ENCODE results near the gene SRBD1. TPM values are rescaled to one million over a fixed set of nuclear protein-coding genes. Genes with fewer than 3 reads are reported as not detected.
"Not testable (repeated sequence)": the region's sequence is repeated elsewhere in the genome, so short reads cannot be mapped to it uniquely, and the experiment has no call there.

The SRBD1 gene
- polyA plus RNA-seq, 12 donors = 9.9 to 13.7 (median 12.6) TPM; not detected in 1

GRCh38 chr2:45426025-45426424 is 185.0 kb downstream of the SRBD1 start:
- DNase-seq = not testable (repeated sequence)

DNA sequence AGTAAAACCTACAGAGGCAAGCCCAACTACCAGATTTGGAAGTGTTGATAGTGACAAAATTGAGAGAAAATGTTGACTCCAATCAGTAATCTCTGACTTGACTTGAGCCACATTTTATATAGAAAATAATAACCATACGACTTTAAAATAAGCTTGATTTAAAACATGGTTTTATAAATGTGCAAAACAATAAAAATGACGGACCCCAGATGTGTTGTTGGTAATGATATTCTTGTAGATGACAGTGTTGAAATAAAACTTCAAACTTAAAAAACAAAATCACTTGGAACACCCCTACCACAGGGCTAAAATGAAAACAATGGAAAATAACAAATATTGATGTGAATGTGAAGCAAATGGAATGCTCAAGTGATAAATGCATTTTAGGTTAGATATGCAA is 188.1 kb downstream of the SRBD1 start:
- DNase-seq = no peak

- no peak for DNase-seq
Observed at GRCh38 chr2:45418532-45418931, 192.5 kb downstream of the SRBD1 start.

DNA sequence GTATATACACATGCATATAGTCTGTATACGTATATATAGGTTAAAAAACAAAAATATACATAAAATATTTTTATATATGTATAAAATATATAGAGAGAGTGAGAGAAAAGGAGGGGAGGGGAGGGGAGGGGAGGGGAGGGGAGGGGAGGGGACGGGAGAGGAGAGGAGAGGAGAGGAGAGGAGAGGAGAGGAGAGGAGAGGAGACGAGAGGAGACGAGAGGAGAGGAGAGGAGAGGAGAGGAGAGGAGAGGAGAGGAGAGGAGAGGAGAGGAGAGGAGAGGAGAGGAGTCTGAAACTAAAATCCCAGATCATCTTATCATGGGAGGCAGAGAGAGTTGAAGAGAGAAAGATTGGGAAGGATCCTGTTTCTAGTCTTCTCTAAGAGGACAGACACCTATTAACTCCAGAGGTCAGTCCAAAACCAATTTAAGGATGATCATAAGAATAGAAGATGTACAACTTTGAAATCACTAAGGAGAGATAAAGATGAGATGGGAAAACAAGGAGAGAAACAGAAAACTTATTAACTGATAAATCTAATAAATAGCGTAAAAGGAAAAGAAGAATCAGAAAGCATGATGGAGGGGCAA is 195.4 kb downstream of the SRBD1 start:
- DNase-seq = no peak

GRCh38 chr2:45412754-45413379 is 198.2 kb downstream of the SRBD1 start:
- DNase-seq = peak; percentile 74

DNA sequence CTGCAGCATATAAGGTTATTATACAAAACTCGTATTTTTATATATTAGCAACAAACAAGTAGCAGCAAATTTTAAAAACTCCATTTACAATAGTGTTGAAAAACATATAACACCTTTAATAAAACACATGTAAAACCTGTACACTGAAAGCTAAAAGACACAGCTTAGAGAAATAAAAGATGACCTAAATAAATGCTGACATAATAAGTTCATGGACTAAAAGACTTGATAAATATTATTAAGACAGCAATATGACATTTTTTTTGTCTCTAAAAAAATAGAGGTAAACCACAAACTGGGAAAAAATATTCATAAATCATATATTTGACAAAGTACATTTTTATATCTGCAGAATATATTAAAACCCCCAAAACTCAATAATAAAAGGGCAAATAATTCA is 201.4 kb downstream of the SRBD1 start:
- DNase-seq = no peak

GRCh38 chr2:45406621-45407020 is 204.4 kb downstream of the SRBD1 start:
- DNase-seq = no peak

DNA sequence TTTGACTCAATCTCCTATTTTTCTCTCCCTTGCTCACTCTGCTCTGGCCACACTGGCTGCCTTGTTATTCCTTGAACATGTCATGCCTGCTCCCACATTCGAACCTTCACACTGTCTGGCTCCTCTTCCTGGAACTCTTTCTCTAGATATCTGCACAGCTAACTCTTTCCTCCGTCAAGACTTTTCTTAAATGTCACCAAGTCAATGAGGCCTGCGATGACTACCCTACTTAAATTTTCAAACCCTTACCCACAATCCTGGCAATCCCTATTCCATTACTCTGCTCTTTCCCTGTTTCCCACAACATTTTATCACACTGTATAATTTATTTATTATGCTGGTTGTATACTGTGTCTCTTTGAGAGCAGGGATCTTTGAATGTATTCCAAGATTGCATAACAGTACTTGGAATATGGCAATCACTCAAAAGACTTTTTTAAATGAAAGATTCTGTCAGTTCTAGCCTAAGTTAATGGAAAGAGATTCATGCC is 206.2 kb downstream of the SRBD1 start:
- DNase-seq = no peak

- DNase-seq = no peak
Observed at GRCh38 chr2:45403036-45403435, 208.0 kb downstream of the SRBD1 start.

GRCh38 chr2:45401431-45401922 is 209.6 kb downstream of the SRBD1 start:
- peak; percentile 45 for DNase-seq

GRCh38 chr2:45399040-45399784 is 211.9 kb downstream of the SRBD1 start:
- no peak for DNase-seq

GRCh38 chr2:45397292-45397691 is 213.8 kb downstream of the SRBD1 start:
- no peak for DNase-seq

GRCh38 chr2:45396671-45397070 is 214.4 kb downstream of the SRBD1 start:
- no peak for DNase-seq

- no peak for DNase-seq
Observed at GRCh38 chr2:45394842-45395241, 216.2 kb downstream of the SRBD1 start.

DNA sequence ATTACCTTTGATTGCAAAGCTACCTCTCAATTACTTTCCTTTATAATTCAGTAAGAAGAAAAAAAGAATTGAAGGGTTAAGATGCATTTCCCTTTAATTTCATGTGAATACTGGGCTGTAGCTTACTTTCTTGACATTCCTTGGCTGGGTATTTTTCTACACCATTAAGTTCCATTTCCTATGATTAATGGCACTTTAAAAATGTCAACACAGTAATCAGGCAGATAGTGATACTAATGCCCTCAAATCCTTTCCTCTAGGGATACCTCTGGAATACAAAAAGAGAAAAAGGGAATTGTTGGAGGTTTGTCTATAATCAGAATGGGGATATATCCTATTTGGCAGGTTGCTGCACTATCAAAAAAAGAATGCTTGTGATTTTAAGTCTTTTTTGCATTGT is 216.9 kb downstream of the SRBD1 start:
- DNase-seq = no peak

GRCh38 chr2:45391866-45392265 is 219.2 kb downstream of the SRBD1 start:
- DNase-seq = no peak

DNA sequence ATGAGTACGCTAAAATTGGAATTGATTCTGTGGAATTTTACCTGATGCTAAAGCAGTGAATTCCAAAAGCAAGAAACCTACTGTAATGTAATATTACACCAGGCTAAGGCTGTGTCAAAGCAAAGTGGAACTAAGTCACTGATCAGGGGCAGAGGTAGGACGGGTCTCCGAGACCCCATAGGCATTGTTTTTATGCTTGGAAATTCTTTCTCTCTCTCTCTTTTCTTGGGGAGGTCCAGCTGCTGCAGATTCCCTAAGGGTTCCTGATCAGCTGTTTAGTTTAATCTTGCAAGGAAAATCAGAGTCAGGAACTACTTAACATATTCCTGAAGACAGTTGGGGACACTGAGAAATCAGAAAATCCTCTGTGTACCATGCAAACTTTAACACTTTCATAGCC is 220.2 kb downstream of the SRBD1 start:
- DNase-seq = peak; percentile 42

GRCh38 chr2:45390441-45390840 is 220.6 kb downstream of the SRBD1 start:
- DNase-seq = no peak

DNA sequence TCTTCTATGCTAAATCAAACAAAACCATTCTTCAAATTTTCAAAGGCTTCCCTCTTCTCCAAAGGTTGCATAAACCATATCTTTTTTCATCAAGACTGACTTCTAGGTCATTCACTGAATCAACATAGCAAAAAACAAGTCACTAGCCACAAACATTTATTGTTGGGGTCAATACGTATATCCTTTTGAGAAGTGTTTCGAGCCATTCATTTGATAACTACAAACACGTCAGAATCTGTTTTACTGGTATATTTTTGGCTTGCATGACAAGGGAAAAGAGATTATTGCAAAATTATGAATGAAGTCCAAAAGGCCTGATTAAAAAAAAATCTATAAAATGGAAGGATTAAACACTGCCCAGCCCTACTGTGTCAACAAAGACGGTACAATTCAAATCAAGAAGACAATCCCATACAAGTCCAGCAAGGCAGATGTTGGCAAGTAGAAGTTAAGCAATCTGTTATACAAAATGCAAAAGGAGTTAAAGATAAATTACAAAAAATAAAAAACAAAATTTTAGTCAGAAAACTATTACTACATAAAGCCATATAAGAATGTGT is 222.4 kb downstream of the SRBD1 start:
- DNase-seq = no peak

GRCh38 chr2:45382744-45383143 is 228.3 kb downstream of the SRBD1 start:
- no peak for DNase-seq

GRCh38 chr2:45380131-45380836 is 230.8 kb downstream of the SRBD1 start:
- DNase-seq = no peak
